ENCODE results near the gene TRAPPC6A. TPM values are rescaled to one million over a fixed set of nuclear protein-coding genes. Genes with fewer than 3 reads are reported as not detected.
A peak's percentile ranks its signal among the peaks of the same experiment; 100 is the strongest.

TRAPPC6A gene
- total and polyA plus RNA-seq, 2 of the 13 experiments (the other 11 are each of a cell fraction or from before 2014, with no cell fraction given), result 6.5 to 21.0 TPM

- TF ChIP-seq THRA (CRISPR knock-in tag; IDR thresholded peaks at IDR 0.05; ENCODE audit: borderline replicate concordance) (peak; percentile 34; the same call in 1 of the 2 replicates), RXRB (CRISPR knock-in tag; IDR thresholded peaks at IDR 0.05; ENCODE audit: borderline replicate concordance) (peak; percentile 64; the same call in 1 of the 2 replicates), ZNF597 (CRISPR knock-in tag; IDR thresholded peaks at IDR 0.05) (no peak), GATA4 (IDR thresholded peaks at IDR 0.05; ENCODE audit: borderline replicate concordance, low read depth) (peak; percentile 82; the same call in 1 of the 2 replicates), SOX5 (CRISPR knock-in tag; IDR thresholded peaks at IDR 0.05; ENCODE audit: borderline replicate concordance) (peak; percentile 94), ZNF609 (CRISPR knock-in tag; IDR thresholded peaks at IDR 0.05; ENCODE audit: borderline replicate concordance) (peak; percentile 64; the same call in 1 of the 2 replicates), ELF3 (CRISPR knock-in tag; IDR thresholded peaks at IDR 0.05) (peak; percentile 76), ZNF614 (CRISPR knock-in tag; IDR thresholded peaks at IDR 0.05; ENCODE audit: borderline replicate concordance) (0 out of 2 replicates have a peak, but pooled peaks have one; percentile 31), SOX13 (IDR thresholded peaks at IDR 0.05) (no peak), SOX13 (CRISPR knock-in tag; conservative IDR thresholded peaks at IDR 0.05 in 1 of 2, IDR thresholded peaks at IDR 0.05 in 1 of 2) (peak in 1 of 2 experiments; percentile 85; a peak in 2 of 4 replicates), ZNF747 (CRISPR knock-in tag; IDR thresholded peaks at IDR 0.05; ENCODE audit: borderline replicate concordance) (peak; percentile 18; the same call in 1 of the 2 replicates), FOXA3 (CRISPR knock-in tag; IDR thresholded peaks at IDR 0.05) (peak; percentile 73), ZNF460 (CRISPR knock-in tag; IDR thresholded peaks at IDR 0.05; ENCODE audit: borderline replicate concordance) (peak; percentile 23; the same call in 1 of the 2 replicates)
Measured at GRCh38 chr19:45171211-45171623, 6.8 kb downstream of the TRAPPC6A start (continued).

Data from HepG2 (cell line).